Measurements from ENCODE around the gene SMAD4.

SMAD4 gene

GRCh38 chr18:51037230-51037629, 7.2 kb downstream of the SMAD4 start:
- H3K4me3 ChIP-seq: no peak overlapping the region
- H3K4me1 ChIP-seq: peaks cover 0 to 100% (median 57%) of the 10 kb centered on the region in 4 donors
- H3K9me3 ChIP-seq: no peaks in the 10 kb centered on the region
- DNase-seq: no peak
- peaks cover 0 to 6% (median 0%) of the 10 kb centered on the region in 3 donors for H3K36me3 ChIP-seq
- no peaks in the 10 kb centered on the region for H3K27me3 ChIP-seq
- intact Hi-C loops (cut with DNase I; ENCODE audit: low total_unique reads): no loop called here
- TF ChIP-seq, protein P1, sequence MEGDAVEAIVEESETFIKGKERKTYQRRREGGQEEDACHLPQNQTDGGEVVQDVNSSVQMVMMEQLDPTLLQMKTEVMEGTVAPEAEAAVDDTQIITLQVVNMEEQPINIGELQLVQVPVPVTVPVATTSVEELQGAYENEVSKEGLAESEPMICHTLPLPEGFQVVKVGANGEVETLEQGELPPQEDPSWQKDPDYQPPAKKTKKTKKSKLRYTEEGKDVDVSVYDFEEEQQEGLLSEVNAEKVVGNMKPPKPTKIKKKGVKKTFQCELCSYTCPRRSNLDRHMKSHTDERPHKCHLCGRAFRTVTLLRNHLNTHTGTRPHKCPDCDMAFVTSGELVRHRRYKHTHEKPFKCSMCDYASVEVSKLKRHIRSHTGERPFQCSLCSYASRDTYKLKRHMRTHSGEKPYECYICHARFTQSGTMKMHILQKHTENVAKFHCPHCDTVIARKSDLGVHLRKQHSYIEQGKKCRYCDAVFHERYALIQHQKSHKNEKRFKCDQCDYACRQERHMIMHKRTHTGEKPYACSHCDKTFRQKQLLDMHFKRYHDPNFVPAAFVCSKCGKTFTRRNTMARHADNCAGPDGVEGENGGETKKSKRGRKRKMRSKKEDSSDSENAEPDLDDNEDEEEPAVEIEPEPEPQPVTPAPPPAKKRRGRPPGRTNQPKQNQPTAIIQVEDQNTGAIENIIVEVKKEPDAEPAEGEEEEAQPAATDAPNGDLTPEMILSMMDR (IDR thresholded peaks at IDR 0.05): no peak
- no peak overlapping the region for H3K27ac ChIP-seq

DNA sequence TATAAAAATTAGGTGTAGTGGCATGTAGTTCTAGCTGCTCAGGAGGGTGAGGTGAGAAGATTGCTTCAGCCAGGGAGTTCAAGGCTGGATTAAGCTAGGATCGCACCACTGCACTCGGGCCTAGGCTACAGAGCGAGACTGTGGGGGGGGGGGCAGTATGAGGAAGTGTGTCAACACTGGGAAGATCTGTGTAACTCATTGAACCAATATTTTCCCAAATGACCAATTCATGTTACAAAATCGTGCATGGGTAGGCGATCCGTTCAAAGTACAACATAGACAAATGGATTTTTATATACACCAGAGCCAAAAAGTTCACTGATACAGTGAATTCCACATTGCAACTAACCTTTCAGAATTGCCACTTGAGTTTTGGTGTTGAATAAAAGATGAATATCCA, 8.1 kb downstream of the SMAD4 start:
- Histone ChIP-seq H3K4me1 (peaks cover 0 to 100% (median 56%) of the 10 kb centered on the region in 4 donors), H3K27ac (no peak overlapping the region), H3K4me3 (no peak overlapping the region), H3K27me3 (no peaks in the 10 kb centered on the region), H3K9me3 (no peaks in the 10 kb centered on the region), H3K36me3 (peaks cover 0 to 6% (median 0%) of the 10 kb centered on the region in 3 donors)
- TF ChIP-seq, protein P1 (IDR thresholded peaks at IDR 0.05): no peak
- intact Hi-C loops (cut with DNase I; ENCODE audit: low total_unique reads): no loop called here
- DNase-seq: no peak

DNA sequence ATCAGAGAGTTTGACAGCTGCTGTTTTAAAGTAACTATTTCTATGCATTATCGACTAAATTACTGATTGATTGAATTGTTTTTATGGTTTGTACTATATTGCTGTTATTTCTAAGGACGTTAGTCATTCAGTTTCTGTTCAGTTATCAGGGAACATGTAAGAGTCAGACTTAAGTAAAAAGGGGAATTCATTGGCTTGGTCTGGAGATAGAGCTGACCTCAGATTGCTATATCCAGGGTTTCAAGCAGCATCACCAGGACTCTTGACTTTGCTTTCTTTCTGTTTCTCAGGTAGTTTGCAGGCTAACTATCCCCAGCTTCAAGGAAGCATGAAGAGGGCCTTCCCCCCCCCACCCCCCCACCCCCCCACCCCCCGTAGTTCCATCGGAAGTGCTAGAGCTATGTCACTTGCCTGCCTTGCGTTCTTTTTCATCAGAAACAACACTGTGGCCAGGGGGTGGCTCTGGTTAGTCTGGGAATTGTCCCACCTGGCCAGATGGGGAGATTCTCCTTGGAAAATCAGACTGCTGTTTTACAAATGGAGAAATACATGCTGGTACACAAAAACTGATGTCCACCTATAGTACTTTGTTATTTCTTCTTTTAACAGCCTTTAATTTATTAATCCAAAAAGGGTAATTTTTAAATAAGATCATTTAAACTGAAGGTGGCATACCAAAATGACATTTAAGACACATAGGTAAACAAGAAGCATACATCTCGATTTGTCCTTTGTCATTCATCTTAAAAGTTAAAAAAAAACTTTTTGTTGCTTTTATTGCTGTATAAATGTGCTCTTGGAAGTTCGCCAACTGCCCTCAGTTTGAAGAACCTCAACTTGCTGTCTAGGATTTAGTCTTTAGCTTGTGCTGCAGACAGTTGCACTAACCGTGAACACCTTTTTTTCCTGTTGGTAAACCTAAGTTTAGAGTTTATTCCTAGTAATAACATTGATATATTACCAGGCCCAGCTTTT, 9.4 kb downstream of the SMAD4 start:
- H3K4me3 ChIP-seq: no peak overlapping the region
- TF ChIP-seq, protein P1 (IDR thresholded peaks at IDR 0.05): no peak
- H3K4me1 ChIP-seq: peaks cover 0 to 100% (median 54%) of the 10 kb centered on the region in 4 donors
- no peak overlapping the region for H3K27ac ChIP-seq
- H3K27me3 ChIP-seq: no peaks in the 10 kb centered on the region
- H3K9me3 ChIP-seq: no peaks in the 10 kb centered on the region
- intact Hi-C loops (cut with DNase I; ENCODE audit: low total_unique reads): no loop called here
- DNase-seq: no peak
- H3K36me3 ChIP-seq: peaks cover 0 to 4% (median 0%) of the 10 kb centered on the region in 3 donors

DNA sequence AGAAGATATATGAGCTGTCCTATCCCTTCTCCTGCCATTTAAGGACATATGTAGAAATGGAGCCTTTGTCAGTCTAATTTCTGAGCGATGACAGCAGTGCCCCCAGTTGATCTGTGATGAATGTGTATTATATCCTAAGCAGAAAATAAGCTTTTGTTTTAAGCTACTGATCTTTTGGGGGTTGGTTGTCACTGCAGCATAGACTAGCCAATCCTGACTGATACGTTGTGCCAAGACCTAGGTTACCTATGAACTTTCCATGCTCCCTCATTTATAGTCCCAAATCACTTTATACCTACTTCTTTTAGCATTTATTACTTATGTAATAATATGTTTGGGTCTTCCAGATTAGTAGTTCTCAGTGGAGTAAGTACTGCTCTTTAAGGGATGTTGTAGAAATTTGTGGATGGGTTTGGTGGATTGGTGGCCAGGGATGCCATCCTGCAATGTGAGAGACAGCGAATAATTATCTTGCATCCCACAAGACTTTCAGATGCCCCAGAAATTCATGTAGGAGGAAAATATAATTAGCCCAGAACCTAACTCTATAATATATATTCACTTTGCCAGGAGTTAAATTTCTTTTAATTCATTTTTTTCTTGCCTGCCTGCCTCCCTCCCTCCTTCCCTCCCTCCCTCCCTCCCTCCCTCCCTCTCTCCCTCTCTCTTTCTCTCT, 11.8 kb downstream of the SMAD4 start:
- Histone ChIP-seq H3K9me3 (no peaks in the 10 kb centered on the region), H3K36me3 (no peaks in the 10 kb centered on the region), H3K4me1 (peaks cover 0 to 99% (median 41%) of the 10 kb centered on the region in 4 donors), H3K27ac (no peak overlapping the region), H3K27me3 (no peaks in the 10 kb centered on the region), H3K4me3 (no peak overlapping the region)
- no peak for DNase-seq
- intact Hi-C loops (cut with DNase I; ENCODE audit: low total_unique reads): no loop called here
- TF ChIP-seq, protein P1 (IDR thresholded peaks at IDR 0.05): no peak

DNA sequence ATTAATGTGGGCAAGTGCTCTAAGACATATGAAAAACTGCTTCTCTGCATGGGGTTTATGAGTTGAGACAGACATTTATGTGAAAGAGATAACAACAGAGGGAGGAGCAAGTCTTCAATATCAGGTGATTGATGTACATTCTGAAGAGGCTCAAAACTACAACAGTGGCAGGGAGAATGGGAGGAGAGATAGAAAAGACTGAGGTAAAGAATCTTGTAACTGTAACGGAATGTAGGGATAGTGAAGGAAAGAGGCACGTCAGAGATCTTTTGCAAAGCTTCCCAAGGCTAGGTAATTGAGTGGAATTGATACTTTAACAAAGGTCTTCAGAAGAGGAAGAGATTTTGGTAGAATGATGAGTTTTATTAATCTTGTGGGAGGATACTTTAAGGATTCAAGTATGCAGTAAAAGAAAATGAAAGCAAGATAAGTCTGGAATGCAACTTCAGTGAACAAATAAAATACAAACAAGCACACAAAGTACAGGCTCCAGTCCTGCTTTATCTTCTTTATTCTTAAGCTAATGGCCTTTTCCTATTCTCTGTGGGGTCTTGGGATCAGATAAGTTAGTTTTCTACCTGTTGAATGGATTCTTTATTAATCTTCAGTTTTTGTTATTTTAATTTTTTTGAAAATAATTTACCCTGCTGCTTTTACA, 15.0 kb downstream of the SMAD4 start:
- intact Hi-C loops (cut with DNase I; ENCODE audit: low total_unique reads): no loop called here
- Histone ChIP-seq H3K9me3 (no peaks in the 10 kb centered on the region), H3K4me1 (peaks cover 0 to 79% (median 21%) of the 10 kb centered on the region in 4 donors), H3K27me3 (no peaks in the 10 kb centered on the region), H3K36me3 (peaks cover 9 to 29% (median 16%) of the 10 kb centered on the region in 3 donors), H3K4me3 (no peak overlapping the region), H3K27ac (peak overlapping the region in 1 of 2 donors; percentile 10)
- no peak for DNase-seq
- TF ChIP-seq, protein P1 (IDR thresholded peaks at IDR 0.05): no peak

Measured in tibial artery (tissue), 4 donors.